Measurements from ENCODE around the gene NPTX2.

- TF ChIP-seq CTCF (IDR thresholded peaks at IDR 0.05): no peak
- TF ChIP-seq POLR2A (IDR thresholded peaks at IDR 0.05): no peak
- TF ChIP-seq POLR2AphosphoS5 (IDR thresholded peaks at IDR 0.05): no peak
Measured at GRCh38 chr7:98619450-98620321, 2.6 kb downstream of the NPTX2 start.
